Left colon (tissue), 2 donors: ENCODE data around the gene C1QTNF12. TPM values are rescaled to one million over a fixed set of nuclear protein-coding genes. Genes with fewer than 3 reads are reported as not detected.

Experiments used
- ATAC-seq: fragments of 200-7000 bp; cut with Tn5 transposase; one replicate; pipeline ENCODE4 v1.9.1; 2020; ENCODE audit warnings: mild to moderate bottlenecking, moderate library complexity
- DNase-seq, 2 donors: peaks; one replicate each; pipeline ENCODE4 v3.0.0-alpha.2; 2020
- intact Hi-C, 2 donors: fragments of 100-400 bp; cut with DNase I in 1 of 2; cut with micrococcal nuclease in 1 of 2; formaldehyde crosslinking; loops; one replicate each; pipeline versions ENCODE4 v1.11.2 to v1.14.0; 2022; cut with DNase I, micrococcal nuclease
- total RNA-seq, 2 donors: library from RNA; stranded (reverse); fragmentation: NEBNext Ultra II Directional; extraction: Animal tissue kit (Norgen Biotek cat#: 25700); gene quantifications; one replicate each; pipeline ENCODE4 v1.2.1, GENCODE V29; 2021
- donor health status: DM: no; HTN: no; CAD: no.
- donor health status: DM: yes; HTN: yes; CAD: no.

C1QTNF12 gene
- total RNA-seq, 2 donors from 2014 or later, result 40.0 to 71.6 TPM

GRCh38 chr1:1206966-1207531, 39.5 kb downstream of the C1QTNF12 start:
- ATAC-seq, result no peak
- intact Hi-C loops, result no loop called here
- DNase-seq, result peak in 1 of 2 donors; percentile 16

- ATAC-seq (peak; percentile 52), DNase-seq (peak; percentile 55 to 64)
- intact Hi-C loops, result no loop called here
These were observed 40.1 kb downstream of the C1QTNF12 start, which contains the start of gene TNFRSF18 for GRCh38 chr1:1206376-1206965. Gene TNFRSF18 (minus strand): TSS chr1:1206592. CDS start chr1:1206571, 21 bp downstream.

- ATAC-seq, result no peak
- intact Hi-C loops, result no loop called here
- DNase-seq, result peak in 1 of 2 donors; percentile 24
These were observed 40.6 kb downstream of the C1QTNF12 start for GRCh38 chr1:1205769-1206375.

GRCh38 chr1:1204998-1205768, 41.3 kb downstream of the C1QTNF12 start:
- ATAC-seq (no peak), DNase-seq (peak in 1 of 2 donors; percentile 6)
- intact Hi-C loops, result no loop called here

- no peak for DNase-seq
- intact Hi-C loops, result no loop called here
- ATAC-seq, result no peak
These were observed 42.0 kb downstream of the C1QTNF12 start for GRCh38 chr1:1204425-1204920.

GRCh38 chr1:1203561-1204424, 42.7 kb downstream of the C1QTNF12 start:
- DNase-seq (peak in 1 of 2 donors; percentile 4), ATAC-seq (no peak)
- intact Hi-C loops, result no loop called here

- DNase-seq (peak in 1 of 2 donors; percentile 6), ATAC-seq (no peak)
- intact Hi-C loops, result no loop called here
These were observed 43.5 kb downstream of the C1QTNF12 start for GRCh38 chr1:1202831-1203560.

GRCh38 chr1:1200876-1201810, 45.4 kb downstream of the C1QTNF12 start:
- ATAC-seq, result peak; percentile 28
- DNase-seq, result peak in 1 of 2 donors; percentile 65
- intact Hi-C loops, result no loop called here

GRCh38 chr1:1199961-1200875, 46.3 kb downstream of the C1QTNF12 start:
- ATAC-seq (no peak), DNase-seq (peak in 1 of 2 donors; percentile 7)
- intact Hi-C loops, result no loop called here

GRCh38 chr1:1199141-1199960, 47.2 kb downstream of the C1QTNF12 start:
- DNase-seq, result peak in 1 of 2 donors; percentile 4
- intact Hi-C loops, result no loop called here
- ATAC-seq, result no peak

- intact Hi-C loops, result no loop called here
- no peak for DNase-seq
- ATAC-seq, result no peak
These were observed 47.9 kb downstream of the C1QTNF12 start for GRCh38 chr1:1198423-1199140.

GRCh38 chr1:1197551-1198422, 48.7 kb downstream of the C1QTNF12 start:
- DNase-seq, result no peak
- intact Hi-C loops, result no loop called here
- ATAC-seq, result no peak

GRCh38 chr1:1197188-1197500, 49.4 kb downstream of the C1QTNF12 start:
- ATAC-seq, result no peak
- intact Hi-C loops, result no loop called here
- DNase-seq, result no peak
